ENCODE data around the gene GPR146.
"Not testable (repeated sequence)": the region's sequence is repeated elsewhere in the genome, so short reads cannot be mapped to it uniquely, and the experiment has no call there.

Gene GPR146

DNA sequence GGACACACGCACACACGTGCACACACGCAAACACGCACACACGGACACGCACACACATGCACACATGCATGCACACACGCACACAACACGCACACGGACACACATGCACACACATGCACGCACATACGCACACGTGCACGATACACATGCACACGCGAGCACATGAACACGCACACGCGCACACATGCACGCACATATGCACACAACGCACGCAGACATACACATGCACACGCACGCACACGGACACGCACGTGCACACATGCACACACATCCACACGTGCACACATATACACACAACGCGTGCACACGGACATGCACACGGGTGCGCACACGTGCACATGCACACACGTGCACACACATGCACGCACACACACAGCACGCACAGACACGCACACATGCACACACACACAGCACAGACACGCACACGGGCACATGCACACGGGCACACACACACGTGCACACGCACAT, 26.2 kb downstream of the GPR146 start:
- Histone ChIP-seq H3K27ac (no peak overlapping the region), H3K9ac (ENCODE audit: insufficient read length) (no peak overlapping the region), H3K4me3 (no peak overlapping the region), H3K9me3 (ENCODE audit: low read depth, low read length) (no peaks in the 10 kb centered on the region), H3K36me3 (ENCODE audit: insufficient read depth, low read length) (no peaks in the 10 kb centered on the region)
- DNase-seq (ENCODE audit: low read depth, low spot score), result no peak
- TF ChIP-seq EZH2 (IDR thresholded peaks at IDR 0.05) (no peak), POLR2AphosphoS5 (IDR thresholded peaks at IDR 0.05; ENCODE audit: borderline replicate concordance, low read depth, low read length) (no peak), FOXP2 (optimal IDR thresholded peaks at IDR 0.05; ENCODE audit: control extremely low read depth, extremely low read length, insufficient read depth) (no peak)

DNA sequence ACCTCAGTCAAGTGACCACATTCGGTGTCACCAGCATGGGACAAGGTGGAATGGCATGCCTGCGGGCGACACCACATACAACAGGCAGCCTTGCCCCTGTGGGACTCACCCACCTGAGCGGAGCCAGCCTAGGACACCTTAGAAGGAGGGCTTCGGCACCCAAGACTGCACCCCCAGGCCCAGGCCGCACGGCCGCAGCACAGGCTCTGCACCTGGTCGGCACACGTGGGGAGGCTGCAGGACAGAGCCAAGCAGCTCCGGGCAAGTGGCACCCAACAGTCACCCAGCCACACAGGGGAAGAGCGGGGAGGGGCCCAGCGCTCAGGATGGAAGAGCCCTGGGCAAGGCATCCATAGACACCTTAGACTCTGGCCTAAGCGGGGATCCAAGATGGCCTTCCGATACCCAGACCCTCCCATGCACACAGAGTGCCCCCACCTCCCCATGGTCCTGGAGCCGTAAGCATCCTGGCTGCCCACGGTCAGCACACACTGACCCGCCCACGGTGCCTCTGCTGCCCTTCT, 27.4 kb downstream of the GPR146 start:
- Histone ChIP-seq H3K9ac (ENCODE audit: insufficient read length) (no peak overlapping the region), H3K4me3 (no peak overlapping the region), H3K36me3 (ENCODE audit: insufficient read depth, low read length) (no peaks in the 10 kb centered on the region), H3K27ac (no peak overlapping the region), H3K9me3 (ENCODE audit: low read depth, low read length) (no peaks in the 10 kb centered on the region)
- no peak for DNase-seq (ENCODE audit: low read depth, low spot score)
- no peak for TF ChIP-seq FOXP2 (optimal IDR thresholded peaks at IDR 0.05; ENCODE audit: control extremely low read depth, extremely low read length, insufficient read depth)
- TF ChIP-seq EZH2 (IDR thresholded peaks at IDR 0.05), result no peak
- TF ChIP-seq POLR2AphosphoS5 (IDR thresholded peaks at IDR 0.05; ENCODE audit: borderline replicate concordance, low read depth, low read length), result no peak

DNA sequence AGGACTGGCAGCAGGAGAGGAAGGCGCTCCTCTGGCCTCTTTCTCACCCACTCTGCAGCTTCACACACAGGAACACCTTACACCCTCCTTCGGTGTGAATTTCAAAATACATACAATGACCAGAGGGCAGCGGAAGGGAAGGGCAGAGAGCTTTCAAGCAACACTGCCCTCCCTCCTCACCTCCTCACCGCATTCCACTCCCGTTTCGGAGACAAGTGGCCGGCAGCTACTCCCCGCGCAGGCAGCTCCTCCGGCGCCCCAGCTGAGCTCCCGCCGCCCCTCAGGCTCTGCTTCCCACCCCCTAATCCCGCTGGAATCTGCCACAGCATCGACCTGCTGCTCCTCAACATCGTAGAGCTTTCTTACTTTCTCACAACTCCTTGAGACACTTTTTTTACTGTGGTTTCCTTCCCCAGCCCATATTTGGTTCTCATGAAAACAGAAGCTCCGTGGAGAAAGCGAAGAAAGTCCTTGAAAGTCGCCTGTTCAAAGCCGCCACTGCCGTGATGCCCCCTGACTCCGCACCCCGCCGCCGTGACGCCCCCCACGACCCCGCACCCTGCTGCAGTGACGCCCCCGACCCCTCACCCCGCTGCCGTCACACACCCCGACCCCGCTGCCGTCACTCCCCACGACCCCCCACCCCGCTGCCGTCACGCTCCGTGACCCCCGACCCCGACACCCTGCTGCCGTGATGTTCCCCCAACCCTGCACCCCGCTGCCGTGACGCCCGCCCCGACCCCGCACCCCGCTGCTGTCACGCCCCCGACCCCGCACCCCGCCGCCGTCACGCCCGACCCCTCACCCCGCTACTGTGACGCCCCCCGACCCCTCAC, 29.0 kb downstream of the GPR146 start:
- no peaks in the 10 kb centered on the region for H3K9me3 ChIP-seq (ENCODE audit: low read depth, low read length)
- no peak for DNase-seq (ENCODE audit: low read depth, low spot score)
- H3K4me3 ChIP-seq, result no peak overlapping the region
- H3K27ac ChIP-seq, result no peak overlapping the region
- TF ChIP-seq EZH2 (IDR thresholded peaks at IDR 0.05) (no peak), FOXP2 (optimal IDR thresholded peaks at IDR 0.05; ENCODE audit: control extremely low read depth, extremely low read length, insufficient read depth) (no peak), POLR2AphosphoS5 (IDR thresholded peaks at IDR 0.05; ENCODE audit: borderline replicate concordance, low read depth, low read length) (no peak)
- no peak overlapping the region for H3K9ac ChIP-seq (ENCODE audit: insufficient read length)
- no peaks in the 10 kb centered on the region for H3K36me3 ChIP-seq (ENCODE audit: insufficient read depth, low read length)

DNA sequence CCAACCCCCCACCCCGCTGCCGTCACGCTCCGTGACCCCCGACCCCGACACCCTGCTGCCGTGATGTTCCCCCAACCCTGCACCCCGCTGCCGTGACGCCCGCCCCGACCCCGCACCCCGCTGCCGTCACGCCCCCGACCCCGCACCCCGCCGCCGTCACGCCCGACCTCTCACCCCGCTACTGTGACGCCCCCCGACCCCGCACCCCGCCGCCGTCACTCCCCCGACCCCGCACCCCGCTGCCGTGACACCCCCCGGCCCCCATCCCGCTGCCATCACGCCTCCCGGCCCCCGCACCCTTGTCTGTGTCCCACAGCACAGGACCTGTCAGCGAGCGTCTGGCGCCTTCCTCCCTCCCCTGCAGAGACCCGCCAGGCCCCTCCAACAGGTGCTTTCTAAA, 29.7 kb downstream of the GPR146 start:
- DNase-seq (ENCODE audit: low read depth, low spot score); H3K9me3 ChIP-seq (ENCODE audit: low read depth, low read length); H3K27ac ChIP-seq; H3K4me3 ChIP-seq; H3K9ac ChIP-seq (ENCODE audit: insufficient read length); H3K36me3 ChIP-seq (ENCODE audit: insufficient read depth, low read length): not testable (repeated sequence)

DNA sequence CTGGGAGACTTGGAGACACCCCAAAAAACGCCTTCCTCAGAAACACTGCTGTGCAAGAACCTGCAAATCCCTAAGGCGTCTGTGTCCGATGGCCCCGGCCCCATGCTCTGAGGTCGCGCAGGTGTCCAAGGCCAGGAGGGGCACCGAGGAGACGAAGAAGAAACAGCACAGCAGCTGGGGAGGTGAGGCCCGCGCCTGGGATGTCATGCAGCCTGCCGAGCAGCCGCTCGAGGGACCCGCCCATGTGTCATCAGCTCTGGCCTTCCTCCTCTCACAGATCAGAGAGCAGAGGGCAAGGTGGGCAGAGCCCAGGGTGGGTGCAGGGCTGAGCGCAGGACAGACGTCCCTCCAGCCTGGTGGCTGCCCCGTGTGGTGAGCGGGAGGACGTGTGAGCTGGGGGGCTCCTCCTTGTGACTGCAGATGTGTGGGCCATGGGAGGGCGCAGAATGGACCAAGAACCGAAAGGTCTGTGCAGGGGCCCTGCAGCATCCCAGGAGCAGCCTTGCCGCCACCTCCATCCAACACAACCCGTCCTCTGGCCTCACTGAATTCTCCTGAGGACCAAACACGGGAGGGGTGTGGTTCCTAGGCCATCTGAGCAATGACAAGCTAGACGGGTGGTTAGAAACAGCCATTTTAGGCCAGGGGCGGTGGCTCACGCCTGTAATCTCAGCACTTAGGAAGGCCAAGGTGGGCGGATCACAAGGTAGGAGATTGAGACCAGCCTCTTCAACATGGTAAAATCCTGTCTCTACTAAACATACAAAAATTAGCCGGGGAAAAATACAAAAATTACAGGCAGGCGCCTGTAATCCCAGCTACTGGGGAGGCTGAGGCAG, 30.5 kb downstream of the GPR146 start:
- Histone ChIP-seq H3K27ac (no peak overlapping the region), H3K9me3 (ENCODE audit: low read depth, low read length) (no peaks in the 10 kb centered on the region), H3K9ac (ENCODE audit: insufficient read length) (no peak overlapping the region), H3K36me3 (ENCODE audit: insufficient read depth, low read length) (no peaks in the 10 kb centered on the region), H3K4me3 (no peak overlapping the region)
- TF ChIP-seq FOXP2 (optimal IDR thresholded peaks at IDR 0.05; ENCODE audit: control extremely low read depth, extremely low read length, insufficient read depth) (no peak), POLR2AphosphoS5 (IDR thresholded peaks at IDR 0.05; ENCODE audit: borderline replicate concordance, low read depth, low read length) (no peak), EZH2 (IDR thresholded peaks at IDR 0.05) (no peak)
- no peak for DNase-seq (ENCODE audit: low read depth, low spot score)

DNA sequence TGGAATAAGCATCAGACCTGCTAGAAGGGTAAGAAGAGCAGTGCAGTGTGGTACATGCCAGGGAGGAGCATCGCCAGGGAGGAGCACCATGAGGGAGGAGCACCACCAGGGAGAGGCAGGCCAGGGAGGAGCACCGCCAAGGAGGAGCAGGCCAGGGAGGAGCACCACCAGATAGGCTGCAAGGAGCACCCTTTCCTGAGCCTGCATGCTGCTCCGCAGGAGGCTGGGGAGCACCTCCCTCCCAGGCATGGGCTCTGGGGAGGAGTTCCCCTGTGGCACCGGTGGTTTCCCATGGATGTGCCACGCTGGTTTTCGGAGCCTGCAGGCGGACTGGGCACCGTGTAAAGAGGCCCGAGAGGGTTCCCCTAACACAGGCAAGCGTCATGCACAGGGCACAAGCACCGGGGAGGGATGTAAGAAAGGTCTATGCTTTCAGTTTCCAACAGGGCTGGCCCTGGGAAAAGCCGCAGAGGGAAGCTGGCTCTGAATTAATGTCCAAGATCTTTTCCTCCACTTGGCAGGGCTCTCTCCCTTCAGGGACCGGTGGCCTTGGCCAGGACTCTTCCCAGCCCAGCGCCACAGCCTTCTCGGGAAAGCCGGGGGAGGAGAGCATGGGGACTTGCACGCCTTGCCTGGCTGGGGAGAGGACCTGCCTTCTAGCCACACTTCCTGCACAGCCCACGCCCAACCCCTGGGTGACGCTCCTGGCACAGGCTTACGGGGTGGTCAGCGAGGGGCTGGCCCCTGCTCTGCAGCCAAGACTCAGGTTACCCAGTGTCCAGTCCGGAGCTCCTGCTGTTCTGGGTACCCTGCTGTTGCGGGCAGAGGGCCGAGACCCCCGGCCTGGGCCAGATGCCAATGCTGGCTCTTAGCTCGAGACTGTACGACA, 32.1 kb downstream of the GPR146 start:
- Histone ChIP-seq H3K36me3 (ENCODE audit: insufficient read depth, low read length) (no peaks in the 10 kb centered on the region), H3K9ac (ENCODE audit: insufficient read length) (no peak overlapping the region), H3K4me3 (no peak overlapping the region), H3K9me3 (ENCODE audit: low read depth, low read length) (no peaks in the 10 kb centered on the region), H3K27ac (no peak overlapping the region)
- TF ChIP-seq EZH2 (IDR thresholded peaks at IDR 0.05), result no peak
- no peak for TF ChIP-seq FOXP2 (optimal IDR thresholded peaks at IDR 0.05; ENCODE audit: control extremely low read depth, extremely low read length, insufficient read depth)
- TF ChIP-seq POLR2AphosphoS5 (IDR thresholded peaks at IDR 0.05; ENCODE audit: borderline replicate concordance, low read depth, low read length), result no peak
- no peak for DNase-seq (ENCODE audit: low read depth, low spot score)

DNA sequence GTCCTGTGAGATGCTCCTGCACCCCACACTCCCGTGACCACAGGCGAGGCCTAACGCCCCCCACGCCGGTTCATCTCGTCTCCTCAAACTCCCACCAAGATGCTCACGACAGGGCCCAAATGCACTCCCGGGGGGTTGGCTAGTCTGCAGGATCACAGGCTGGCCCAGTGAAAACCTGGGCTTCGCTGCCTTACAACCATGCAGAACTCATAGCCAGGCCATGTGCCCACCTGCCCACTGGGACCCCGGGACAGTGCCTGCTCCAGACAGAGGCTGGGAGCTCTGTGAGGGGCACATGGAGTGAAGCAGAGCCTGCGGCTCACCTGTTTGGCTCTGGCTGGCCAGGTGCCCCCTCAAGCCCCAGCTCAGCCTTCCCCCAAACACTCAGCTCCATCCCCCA, 34.2 kb downstream of the GPR146 start:
- no peak overlapping the region for H3K4me3 ChIP-seq
- no peak overlapping the region for H3K9ac ChIP-seq (ENCODE audit: insufficient read length)
- no peaks in the 10 kb centered on the region for H3K36me3 ChIP-seq (ENCODE audit: insufficient read depth, low read length)
- TF ChIP-seq EZH2 (IDR thresholded peaks at IDR 0.05), result no peak
- TF ChIP-seq POLR2AphosphoS5 (IDR thresholded peaks at IDR 0.05; ENCODE audit: borderline replicate concordance, low read depth, low read length), result no peak
- TF ChIP-seq FOXP2 (optimal IDR thresholded peaks at IDR 0.05; ENCODE audit: control extremely low read depth, extremely low read length, insufficient read depth), result no peak
- no peaks in the 10 kb centered on the region for H3K9me3 ChIP-seq (ENCODE audit: low read depth, low read length)
- H3K27ac ChIP-seq, result no peak overlapping the region
- DNase-seq (ENCODE audit: low read depth, low spot score), result no peak
